ENCODE measurements around the gene PRSS27. TPM values are rescaled to one million over a fixed set of nuclear protein-coding genes. Genes with fewer than 3 reads are reported as not detected.
"Not testable (repeated sequence)": the region's sequence is repeated elsewhere in the genome, so short reads cannot be mapped to it uniquely, and the experiment has no call there.

PRSS27 gene
- total RNA-seq, 4 donors from 2014 or later = 1.3 to 4.2 (median 2.4) TPM

DNA sequence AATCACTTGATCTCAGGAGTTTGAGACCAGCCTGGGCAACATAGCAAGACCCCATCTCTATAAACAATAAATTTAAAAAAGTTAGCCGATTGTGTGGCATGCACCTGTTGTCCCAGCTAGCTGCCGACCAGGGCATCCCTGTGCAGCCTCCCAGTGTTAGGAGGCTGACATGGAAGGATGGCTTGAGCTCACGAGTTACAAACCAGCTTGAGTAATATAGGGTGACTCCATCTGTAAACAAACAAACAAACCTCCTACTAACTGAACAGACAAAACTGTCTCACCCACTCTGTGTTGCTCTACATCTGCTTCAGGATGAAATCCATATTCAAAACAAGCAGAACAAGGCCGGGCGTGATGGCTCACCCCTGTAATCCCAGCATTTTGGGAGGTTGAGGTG, 6.9 kb upstream of the PRSS27 start:
- TF ChIP-seq, protein P1, sequence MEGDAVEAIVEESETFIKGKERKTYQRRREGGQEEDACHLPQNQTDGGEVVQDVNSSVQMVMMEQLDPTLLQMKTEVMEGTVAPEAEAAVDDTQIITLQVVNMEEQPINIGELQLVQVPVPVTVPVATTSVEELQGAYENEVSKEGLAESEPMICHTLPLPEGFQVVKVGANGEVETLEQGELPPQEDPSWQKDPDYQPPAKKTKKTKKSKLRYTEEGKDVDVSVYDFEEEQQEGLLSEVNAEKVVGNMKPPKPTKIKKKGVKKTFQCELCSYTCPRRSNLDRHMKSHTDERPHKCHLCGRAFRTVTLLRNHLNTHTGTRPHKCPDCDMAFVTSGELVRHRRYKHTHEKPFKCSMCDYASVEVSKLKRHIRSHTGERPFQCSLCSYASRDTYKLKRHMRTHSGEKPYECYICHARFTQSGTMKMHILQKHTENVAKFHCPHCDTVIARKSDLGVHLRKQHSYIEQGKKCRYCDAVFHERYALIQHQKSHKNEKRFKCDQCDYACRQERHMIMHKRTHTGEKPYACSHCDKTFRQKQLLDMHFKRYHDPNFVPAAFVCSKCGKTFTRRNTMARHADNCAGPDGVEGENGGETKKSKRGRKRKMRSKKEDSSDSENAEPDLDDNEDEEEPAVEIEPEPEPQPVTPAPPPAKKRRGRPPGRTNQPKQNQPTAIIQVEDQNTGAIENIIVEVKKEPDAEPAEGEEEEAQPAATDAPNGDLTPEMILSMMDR (IDR thresholded peaks at IDR 0.05) = no peak
- TF ChIP-seq POLR2A (IDR thresholded peaks at IDR 0.05) (no peak), EP300 (IDR thresholded peaks at IDR 0.05) (no peak)
- no peak overlapping the region for H3K4me3 ChIP-seq
- no peak overlapping the region for H3K27ac ChIP-seq
- H3K27me3 ChIP-seq = peaks cover 0 to 9% of the 10 kb centered on the region in 2 donors
- 82 to 89% methylated on average over 5 of the region's 5 CpGs for WGBS, 2 donors
- no peak for DNase-seq (ENCODE audit: low spot score in 2 of 2)
- H3K36me3 ChIP-seq = no peaks in the 10 kb centered on the region
- no peaks in the 10 kb centered on the region for H3K4me1 ChIP-seq
- no peaks in the 10 kb centered on the region for H3K9me3 ChIP-seq

DNA sequence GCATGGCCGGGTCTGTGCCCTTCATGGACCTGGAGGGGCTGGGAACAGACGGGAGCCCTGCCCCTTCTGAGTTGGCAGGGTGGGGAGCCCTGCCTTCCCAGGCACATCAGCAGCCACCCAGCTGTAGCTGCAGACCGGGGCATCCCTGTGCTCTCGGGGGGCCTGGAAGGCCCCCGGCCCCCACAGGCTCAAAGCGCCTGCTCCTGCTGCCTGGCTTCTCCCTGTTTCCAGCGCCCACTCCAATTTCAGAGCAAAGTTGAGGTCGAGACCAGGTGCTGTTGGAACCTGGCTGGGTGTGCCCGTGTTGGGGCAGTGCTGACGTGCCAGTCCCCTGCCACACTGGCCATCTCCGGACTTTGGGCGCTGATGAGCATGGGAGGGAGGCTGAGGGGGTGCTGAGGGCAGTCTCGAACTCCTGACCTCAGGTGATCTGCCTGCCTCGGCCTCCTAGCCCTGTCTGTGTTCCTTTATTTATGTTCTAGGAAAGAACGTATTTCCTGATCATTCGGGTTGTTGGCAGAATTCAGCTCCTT, 4.9 kb upstream of the PRSS27 start:
- H3K4me1 ChIP-seq = peaks cover 0 to 14% (median 0%) of the 10 kb centered on the region in 4 donors
- no peak for TF ChIP-seq POLR2A (IDR thresholded peaks at IDR 0.05)
- TF ChIP-seq, protein P1 (IDR thresholded peaks at IDR 0.05) = no peak
- no peak for TF ChIP-seq EP300 (IDR thresholded peaks at IDR 0.05)
- H3K27me3 ChIP-seq = peaks cover 0 to 9% of the 10 kb centered on the region in 2 donors
- WGBS, 2 donors = 59 to 72% methylated on average over 9 to 12 of the region's 16 CpGs
- no peaks in the 10 kb centered on the region for H3K36me3 ChIP-seq
- DNase-seq (ENCODE audit: low spot score in 2 of 2) = no peak
- no peak overlapping the region for H3K4me3 ChIP-seq
- no peaks in the 10 kb centered on the region for H3K9me3 ChIP-seq
- H3K27ac ChIP-seq = no peak overlapping the region

- H3K27me3 ChIP-seq = peaks cover 0 to 9% of the 10 kb centered on the region in 2 donors
- 77 to 79% methylated on average over 7 of the region's 7 CpGs for WGBS, 2 donors
- no peak overlapping the region for H3K27ac ChIP-seq
- H3K4me1 ChIP-seq = peaks cover 0 to 20% (median 0%) of the 10 kb centered on the region in 4 donors
- no peak overlapping the region for H3K4me3 ChIP-seq
- no peaks in the 10 kb centered on the region for H3K36me3 ChIP-seq
- TF ChIP-seq, protein P1 (IDR thresholded peaks at IDR 0.05) = no peak
- TF ChIP-seq POLR2A (IDR thresholded peaks at IDR 0.05) (no peak), EP300 (IDR thresholded peaks at IDR 0.05) (no peak)
- H3K9me3 ChIP-seq = no peaks in the 10 kb centered on the region
- DNase-seq (ENCODE audit: low spot score in 2 of 2) = no peak
Measured at GRCh38 chr16:2724088-2724676, 4.2 kb upstream of the PRSS27 start.

DNA sequence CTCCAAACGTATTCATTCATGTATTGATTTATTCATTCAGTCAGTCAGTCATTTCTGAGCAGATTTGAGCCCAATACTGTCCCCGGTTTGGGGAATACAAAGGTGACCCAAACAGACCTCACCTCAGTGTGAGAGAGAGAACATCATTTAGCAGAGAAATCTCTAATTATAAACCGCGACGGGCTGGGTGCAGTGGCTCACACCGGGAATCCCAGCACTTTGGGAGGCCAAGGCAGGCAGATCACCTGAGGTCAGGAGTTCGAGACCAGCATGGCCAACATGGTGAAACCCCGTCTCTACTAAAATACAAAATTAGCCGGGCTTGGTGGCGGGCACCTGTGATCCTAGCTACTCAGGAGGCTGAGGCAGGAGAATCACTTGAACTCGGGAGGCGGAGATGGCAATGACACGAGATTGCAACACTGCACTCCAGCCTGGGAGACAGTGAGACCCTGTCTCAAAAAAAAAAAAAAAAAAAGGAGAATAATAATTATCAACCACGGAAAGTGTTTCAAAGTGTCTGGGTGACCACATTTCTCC, 1.7 kb upstream of the PRSS27 start:
- H3K9me3 ChIP-seq; H3K36me3 ChIP-seq; H3K27me3 ChIP-seq; DNase-seq (ENCODE audit: low spot score in 2 of 2): not testable (repeated sequence)
- peak overlapping the region; percentile 62 to 83 (median 66) for H3K4me3 ChIP-seq
- 37 to 41% methylated on average over 14 of the region's 14 CpGs for WGBS, 2 donors
- H3K4me1 ChIP-seq = peaks cover 0 to 20% (median 0%) of the 10 kb centered on the region in 4 donors
- peak overlapping the region in 3 of 4 donors; percentile 70 to 88 (median 79) for H3K27ac ChIP-seq

DNA sequence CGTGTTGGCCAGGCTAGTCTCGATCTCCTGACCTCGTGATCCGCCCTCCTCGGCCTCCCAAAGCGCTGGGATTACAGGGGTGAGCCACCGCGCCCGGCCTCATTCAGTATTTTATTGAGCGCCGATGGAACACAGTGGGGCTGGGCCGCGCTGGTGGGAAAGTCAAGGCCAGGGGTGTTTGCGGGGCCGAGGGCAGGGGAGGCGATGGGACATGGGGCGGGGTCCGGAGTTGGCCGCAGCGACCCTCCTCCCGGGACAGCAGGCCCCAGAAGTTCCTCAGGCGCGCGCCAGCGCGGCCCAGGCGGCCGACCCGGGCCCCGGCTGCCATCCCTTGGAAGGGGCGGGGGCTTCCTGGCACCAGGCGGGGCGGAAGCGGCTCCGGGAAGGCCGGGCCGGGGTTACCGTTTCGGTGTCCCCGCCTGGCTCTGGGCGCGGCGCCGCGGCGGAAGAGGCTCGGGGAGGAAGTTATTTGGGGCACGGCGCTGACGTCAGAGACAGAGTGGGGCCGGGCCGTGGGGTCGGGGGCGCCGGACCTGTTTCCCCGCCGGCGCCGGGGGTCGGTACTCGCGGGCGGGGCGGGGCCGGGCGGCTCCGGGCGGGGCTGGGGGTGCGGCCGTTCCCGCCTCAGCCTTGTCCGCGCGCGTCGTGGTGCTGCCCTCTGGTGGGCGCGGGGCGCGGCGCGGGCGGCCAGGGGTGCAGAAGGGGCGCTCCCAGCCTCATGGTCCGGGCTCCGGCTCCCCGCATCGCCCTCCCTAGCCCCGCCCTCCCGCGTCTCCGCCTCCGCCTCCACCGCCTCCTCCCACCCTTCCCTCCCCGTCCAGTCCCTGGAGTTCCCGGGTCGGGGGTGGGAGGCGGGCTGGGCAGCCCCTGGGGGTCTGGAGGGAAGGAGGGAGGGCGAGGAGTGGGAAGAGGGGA, 952 bp upstream of the PRSS27 start:
- Histone ChIP-seq H3K9me3 (no peaks in the 10 kb centered on the region), H3K36me3 (no peaks in the 10 kb centered on the region), H3K4me3 (peak overlapping the region; percentile 62 to 83 (median 66)), H3K27ac (peak overlapping the region; percentile 44 to 91 (median 84)), H3K27me3 (peaks cover 0 to 9% of the 10 kb centered on the region in 2 donors), H3K4me1 (peaks cover 0 to 21% (median 0%) of the 10 kb centered on the region in 4 donors)
- peak; percentile 51 to 53 for DNase-seq (ENCODE audit: low spot score in 2 of 2)
- 4 to 7% methylated on average over 33 to 56 of the region's 99 CpGs for WGBS, 2 donors
- TF ChIP-seq EP300 (IDR thresholded peaks at IDR 0.05) (no peak), POLR2A (IDR thresholded peaks at IDR 0.05) (no peak)
- TF ChIP-seq, protein P1 (IDR thresholded peaks at IDR 0.05) = peak; percentile 73 to 98 (median 80)
